PC-3 (cell line): ENCODE data around the gene SLC38A8.

Source experiments
- CTCF ChIP-seq: fragments of 300-600 bp; sonication (generic); conservative IDR thresholded peaks from 2 replicates; pipeline ENCODE4 v1.5.1; 2017; ENCODE audit warnings: antibody characterized with exemption, low read depth, mild to moderate bottlenecking, low read length
- EZH2 ChIP-seq: fragments of 300-600 bp; sonication (generic); IDR thresholded peaks from one replicate; pipeline ENCODE4 v1.6.1; 2017; ENCODE audit warnings: antibody characterized with exemption, mild to moderate bottlenecking, low read length; ENCODE audit not compliant: unreplicated experiment
- EZH2phosphoT487 ChIP-seq: fragments of 300-600 bp; sonication (generic); IDR thresholded peaks from 2 replicates; pipeline ENCODE4 v1.6.1; 2018; ENCODE audit warnings: mild to moderate bottlenecking, antibody characterized with exemption, low read length, borderline replicate concordance

GRCh38 chr16:84040226-84040822 is 2.3 kb downstream of the SLC38A8 start:
- TF ChIP-seq EZH2 (no peak), CTCF (no peak), EZH2phosphoT487 (no peak)
